ENCODE data around the gene ATF4.

DNA sequence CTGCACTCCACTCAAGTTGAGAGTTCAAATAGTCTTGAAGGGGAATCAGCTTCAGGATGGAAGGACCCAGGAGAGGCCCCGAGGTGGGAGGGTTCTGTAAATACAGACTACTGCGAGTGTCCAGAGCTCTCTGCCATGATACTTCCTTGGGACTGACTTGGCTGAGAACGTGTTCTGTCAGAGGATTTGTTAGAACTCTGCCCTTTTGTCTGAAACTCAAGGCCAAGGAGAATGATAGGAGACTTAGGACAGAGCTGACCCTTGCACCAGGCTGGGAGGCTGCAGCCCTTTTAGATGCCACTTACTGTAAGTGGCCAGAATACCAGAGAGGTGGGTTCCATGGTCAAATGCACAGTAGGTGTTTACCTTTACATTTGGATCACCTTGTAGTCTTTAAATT is 2.9 kb upstream of the ATF4 start:
- TF ChIP-seq, protein P1, sequence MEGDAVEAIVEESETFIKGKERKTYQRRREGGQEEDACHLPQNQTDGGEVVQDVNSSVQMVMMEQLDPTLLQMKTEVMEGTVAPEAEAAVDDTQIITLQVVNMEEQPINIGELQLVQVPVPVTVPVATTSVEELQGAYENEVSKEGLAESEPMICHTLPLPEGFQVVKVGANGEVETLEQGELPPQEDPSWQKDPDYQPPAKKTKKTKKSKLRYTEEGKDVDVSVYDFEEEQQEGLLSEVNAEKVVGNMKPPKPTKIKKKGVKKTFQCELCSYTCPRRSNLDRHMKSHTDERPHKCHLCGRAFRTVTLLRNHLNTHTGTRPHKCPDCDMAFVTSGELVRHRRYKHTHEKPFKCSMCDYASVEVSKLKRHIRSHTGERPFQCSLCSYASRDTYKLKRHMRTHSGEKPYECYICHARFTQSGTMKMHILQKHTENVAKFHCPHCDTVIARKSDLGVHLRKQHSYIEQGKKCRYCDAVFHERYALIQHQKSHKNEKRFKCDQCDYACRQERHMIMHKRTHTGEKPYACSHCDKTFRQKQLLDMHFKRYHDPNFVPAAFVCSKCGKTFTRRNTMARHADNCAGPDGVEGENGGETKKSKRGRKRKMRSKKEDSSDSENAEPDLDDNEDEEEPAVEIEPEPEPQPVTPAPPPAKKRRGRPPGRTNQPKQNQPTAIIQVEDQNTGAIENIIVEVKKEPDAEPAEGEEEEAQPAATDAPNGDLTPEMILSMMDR (IDR thresholded peaks at IDR 0.05), result no peak
- TF ChIP-seq POLR2A (IDR thresholded peaks at IDR 0.05) (no peak), POLR2AphosphoS5 (IDR thresholded peaks at IDR 0.05) (no peak)

Data from breast epithelium (tissue), 3 donors.